ENCODE data around the gene SEZ6L.

GRCh38 chr22:26197425-26197824 is 28.2 kb downstream of the SEZ6L start:
- TF ChIP-seq, protein P1, sequence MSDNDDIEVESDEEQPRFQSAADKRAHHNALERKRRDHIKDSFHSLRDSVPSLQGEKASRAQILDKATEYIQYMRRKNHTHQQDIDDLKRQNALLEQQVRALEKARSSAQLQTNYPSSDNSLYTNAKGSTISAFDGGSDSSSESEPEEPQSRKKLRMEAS (IDR thresholded peaks at IDR 0.05) = no peak
- TF ChIP-seq MYC (IDR thresholded peaks at IDR 0.05; ENCODE audit: borderline replicate concordance, low read length) (no peak), POLR2A (IDR thresholded peaks at IDR 0.05; ENCODE audit: low read length) (no peak)

Measured in A549 (cell line).